NOMO-1 (cell line): ENCODE data around the gene SUV39H2.
A peak's percentile ranks its signal among the peaks of the same experiment; 100 is the strongest.
"Not testable (repeated sequence)": the region's sequence is repeated elsewhere in the genome, so short reads cannot be mapped to it uniquely, and the experiment has no call there.

ENCODE experiments used
- DNase-seq, 2 experiments: peaks; one replicate each; lab custom pipeline; 2025; ENCODE audit not compliant: unreplicated experiment in 2 of 2; lab: John Stamatoyannopoulos, UW

The SUV39H2 gene

DNA sequence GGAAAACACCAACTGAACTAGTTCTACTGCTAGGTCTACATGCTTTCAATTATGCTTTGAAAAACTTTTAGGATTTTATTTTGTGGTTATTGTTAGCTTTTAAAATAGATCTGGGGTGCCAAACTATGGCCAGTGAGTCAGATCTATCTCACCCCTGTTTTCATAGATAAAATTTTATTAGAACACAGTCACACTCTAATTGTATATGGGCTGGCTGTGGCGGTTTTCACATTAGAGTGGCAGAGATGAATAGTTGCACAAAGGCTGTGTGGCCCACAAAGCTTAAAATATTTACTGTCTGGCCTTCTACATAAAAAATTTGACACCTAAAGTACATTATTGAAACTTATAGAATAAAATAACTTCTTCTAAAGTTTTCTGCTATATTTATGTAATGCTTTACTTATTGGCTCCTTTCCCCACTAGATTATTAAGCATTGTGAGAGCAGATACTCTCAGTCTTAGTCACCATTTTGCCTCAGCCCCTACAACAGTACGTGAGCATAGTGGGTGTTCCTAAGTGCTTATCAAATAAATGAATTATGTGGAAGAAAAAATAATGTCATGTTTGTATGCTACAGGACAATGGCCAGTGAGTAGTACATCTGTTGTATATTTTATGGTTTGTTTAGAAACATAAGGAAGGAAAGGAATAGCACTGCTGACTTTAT is 5.4 kb upstream of the SUV39H2 start:
- DNase-seq: no peak

DNA sequence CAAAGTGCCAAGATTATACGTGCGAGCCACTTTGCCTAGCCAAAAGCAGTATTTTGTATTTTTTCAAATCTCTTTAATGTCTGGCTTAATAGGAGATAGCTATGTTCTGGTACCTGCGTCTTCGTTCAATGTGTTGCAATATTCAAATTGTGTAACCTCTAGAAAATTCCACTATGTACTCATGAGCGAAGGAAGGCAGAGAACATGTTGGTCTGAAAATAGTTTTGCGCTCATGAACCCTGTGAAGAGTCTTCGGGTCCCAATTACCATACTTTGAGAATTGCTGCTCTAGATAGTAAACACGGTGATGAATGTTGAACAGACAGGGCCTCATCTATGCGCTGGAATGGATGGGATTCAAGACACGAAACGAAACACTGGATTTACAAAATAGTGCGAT is 2.7 kb upstream of the SUV39H2 start:
- no peak for DNase-seq

DNA sequence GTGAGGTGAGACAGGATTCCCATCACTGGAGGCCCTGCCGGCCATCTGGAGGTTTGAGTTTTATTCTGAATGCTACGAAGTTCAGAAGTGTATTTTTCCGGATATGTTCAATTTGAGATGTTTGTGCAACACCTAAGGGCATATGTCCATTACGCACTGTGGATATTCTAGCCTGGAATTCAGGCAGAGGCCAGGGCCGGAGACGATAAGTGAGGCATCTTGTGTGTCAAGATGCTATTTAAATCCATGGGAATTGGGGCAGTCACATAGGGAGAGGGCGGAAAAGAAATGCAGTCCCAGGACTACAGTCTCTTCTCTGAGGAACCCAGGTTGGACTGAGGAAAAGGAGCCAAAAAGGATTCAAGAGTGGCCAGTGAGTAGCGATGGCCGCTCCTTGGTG is 1.9 kb upstream of the SUV39H2 start:
- DNase-seq: no peak

DNA sequence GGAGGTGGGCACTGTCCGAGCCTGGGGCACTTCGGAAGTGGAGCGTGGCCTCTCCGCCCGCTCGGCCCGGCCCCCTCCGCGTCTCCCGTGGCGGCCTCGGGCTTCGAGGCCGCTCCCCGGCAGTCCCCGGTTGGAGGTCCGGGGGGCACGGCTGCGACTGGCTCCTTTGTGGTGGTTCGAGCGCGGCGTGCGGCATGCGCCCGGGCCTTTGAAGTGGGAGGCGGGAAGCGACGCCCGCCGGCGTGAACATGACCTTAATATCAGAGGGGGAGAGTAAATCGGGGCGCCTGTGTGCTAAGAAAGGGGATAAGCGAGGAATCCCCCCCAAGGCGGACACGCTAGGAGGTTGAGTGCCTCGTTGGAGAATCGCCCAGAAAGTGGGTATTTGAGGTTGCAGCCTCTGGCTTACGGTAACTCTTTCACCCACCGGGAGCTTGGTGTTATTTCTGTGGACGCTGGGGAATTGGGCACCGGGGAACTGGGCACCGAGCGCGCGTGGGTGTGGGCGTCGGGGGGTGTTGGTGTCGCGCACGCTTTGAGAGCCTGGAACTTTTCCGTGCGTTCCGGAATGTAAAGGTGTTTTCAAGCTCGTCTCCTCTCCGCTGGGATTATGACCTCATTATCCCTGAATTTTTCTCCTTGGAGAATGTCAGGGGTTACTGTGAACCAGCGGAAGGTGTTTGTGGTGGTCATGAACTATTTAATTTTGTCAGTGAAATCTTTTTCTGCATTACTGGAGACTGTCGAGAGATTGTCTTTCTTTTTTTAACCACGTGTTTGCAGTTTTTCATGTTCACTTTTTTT is 660 bp downstream of the SUV39H2 start:
- DNase-seq: no peak

DNA sequence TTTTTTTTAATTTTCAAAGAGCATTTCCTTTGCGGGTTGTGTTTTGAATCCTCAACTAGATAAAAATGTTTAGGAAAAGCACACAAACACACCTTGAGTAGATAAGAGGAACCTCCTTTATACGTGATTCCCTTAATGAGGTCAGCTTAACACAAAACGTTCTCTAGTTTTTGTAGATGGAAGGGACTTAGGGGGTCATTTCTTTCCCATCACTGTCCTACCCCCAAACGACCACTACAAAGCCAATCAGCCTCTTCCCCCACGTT is 1.2 kb downstream of the SUV39H2 start:
- DNase-seq: no peak

DNA sequence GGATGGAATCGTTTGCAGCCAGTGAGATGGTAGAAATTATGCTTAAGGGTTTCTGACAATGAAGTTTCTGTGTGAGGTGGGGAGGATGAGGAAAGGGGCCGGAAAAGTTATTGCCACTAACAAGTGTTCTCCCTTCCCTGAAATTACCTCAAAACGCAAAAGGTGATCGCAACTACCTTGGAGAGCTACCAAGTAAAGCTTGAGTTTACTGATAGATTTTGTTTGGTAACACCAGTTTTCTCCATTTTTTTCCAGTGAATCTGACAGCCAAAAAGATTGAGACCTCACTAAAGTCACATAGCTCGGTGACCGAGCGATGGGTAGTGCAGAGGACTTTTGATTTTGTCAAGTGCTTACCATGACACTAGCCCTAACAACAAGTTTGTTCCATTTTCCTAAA is 1.6 kb downstream of the SUV39H2 start:
- no peak for DNase-seq

DNA sequence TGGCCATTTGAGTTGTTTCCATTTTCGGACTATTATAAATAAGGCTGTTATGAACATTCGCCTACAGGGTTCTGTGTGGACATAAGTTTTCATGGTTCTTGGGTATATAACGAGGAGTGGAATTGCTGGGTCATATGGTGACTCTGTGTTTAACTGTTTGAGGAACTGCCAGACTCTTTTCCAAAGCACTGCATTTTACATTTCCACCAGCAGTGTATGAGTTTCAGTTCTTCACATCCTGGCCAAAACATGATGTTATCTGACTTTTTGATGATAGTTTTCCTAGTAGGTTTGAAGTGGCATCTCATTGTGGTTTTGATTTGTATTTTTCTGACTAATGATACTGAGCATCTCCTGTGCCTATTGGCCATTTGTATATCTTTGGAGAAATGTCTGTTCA is 5.4 kb downstream of the SUV39H2 start:
- DNase-seq: no peak

DNA sequence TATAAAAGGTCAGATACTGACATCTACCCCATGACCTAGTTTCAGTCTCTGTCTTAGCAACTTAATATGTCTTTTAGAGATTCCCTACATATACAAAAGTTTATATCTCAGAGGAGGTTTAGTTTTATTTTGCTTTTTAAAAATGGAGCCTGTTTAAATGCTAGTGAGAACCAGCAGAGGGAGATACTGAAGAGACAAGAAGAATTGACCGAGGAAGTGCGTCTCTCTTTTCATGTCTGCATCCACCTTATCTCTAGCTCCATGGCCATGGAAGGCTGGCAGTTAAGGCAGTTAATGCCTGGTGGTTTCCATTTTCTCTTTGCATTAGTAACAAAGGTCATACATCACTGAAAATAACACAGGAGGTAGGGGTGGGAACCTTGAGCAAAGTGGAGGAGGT is 10.7 kb downstream of the SUV39H2 start:
- DNase-seq: peak in 1 of 2 experiments; percentile 8

DNA sequence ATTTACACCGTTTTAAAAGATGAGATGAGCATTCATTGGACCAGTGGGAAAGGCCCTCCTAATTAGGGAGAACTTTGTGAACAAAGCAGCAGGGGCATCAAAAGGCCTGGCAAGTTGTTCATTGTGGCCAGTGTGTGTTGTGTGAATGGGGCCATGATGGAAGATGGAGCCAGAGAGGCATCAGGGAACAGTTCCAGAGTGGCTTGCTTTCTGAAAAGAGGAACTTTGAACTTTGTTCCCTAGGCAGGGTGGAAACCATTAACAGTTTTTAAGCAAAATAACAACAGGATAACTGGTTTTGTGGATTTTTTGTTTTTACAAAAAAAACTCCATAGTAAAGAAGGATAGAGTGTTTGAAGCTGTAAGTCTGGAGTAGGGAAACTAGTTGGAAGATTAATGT is 12.5 kb downstream of the SUV39H2 start:
- no peak for DNase-seq

DNA sequence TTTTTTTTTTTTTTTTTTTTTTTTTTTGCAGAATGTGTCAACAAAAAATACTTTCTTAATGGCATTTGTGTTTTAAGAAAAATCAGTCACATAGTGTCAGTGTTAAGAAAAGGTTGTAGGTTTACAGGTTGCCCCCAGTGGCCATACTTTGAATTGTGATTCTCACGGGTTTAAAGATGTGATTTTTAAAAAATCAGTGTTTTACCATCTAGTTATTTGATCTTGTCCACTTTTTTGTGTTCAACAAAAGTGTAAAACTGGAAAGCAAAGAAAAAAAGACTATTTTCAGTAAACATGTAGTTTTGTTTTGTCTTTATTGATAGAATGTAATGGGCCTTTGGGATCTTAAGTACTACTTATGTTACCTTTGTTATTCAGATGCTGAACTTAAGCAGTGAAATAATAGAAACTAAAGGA is 25.7 kb downstream of the SUV39H2 start:
- no peak for DNase-seq

DNA sequence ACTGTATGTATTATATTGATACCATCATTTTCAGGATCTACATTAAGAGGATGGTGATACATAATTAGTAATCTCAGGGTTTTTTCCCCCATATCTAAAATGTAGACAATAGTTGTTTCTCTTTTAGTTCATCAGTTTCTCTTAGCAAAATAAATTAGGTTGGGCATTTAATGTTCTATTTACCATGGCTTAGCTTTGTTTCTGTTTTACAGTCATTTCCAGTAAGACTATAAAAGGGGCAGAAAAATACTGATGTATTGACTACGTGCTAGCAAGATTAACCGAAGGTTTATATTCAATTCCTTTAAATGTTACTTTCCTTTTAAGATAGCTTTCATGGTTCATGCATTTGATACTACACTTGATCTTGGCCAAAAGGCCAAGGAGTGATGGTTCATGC is 26.2 kb downstream of the SUV39H2 start:
- no peak for DNase-seq

DNA sequence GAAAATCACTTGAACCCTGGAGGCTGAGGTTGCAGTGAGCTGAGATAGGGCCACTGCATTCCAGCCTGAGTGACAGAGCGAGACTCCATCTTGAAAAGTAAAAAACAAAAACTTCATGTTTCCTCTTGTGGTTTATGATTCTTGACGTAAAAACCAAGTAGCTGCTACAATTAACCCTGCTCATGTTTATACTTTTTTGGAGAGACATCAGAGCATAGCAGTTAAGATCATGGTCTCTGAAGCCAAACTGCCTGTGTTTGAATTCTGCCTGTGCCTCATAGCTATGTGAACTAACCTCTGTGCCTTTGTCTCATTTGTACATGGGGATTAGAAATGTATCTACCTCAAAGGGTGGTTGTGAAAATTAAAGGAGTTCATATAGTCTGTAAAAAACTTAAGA is 27.2 kb downstream of the SUV39H2 start:
- no peak for DNase-seq

DNA sequence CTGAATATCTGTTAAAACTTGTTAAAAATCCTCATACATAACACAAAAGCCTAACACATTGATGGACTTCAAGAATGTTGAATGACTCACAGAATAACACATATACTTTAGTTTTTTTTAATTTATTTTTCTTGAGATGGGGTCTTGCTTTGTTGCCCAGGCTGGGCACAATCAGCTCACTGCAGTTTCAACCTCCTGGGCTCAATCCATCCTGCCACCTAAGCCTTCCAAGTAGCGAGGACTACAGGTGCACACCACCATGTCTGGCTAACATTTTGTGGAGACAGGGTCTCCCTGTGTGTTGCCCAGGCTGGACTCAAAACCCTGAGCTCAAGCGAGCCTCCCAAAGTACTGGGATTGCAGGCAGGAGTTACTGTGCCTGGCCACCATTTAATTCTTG is 28.1 kb downstream of the SUV39H2 start:
- DNase-seq: no peak

DNA sequence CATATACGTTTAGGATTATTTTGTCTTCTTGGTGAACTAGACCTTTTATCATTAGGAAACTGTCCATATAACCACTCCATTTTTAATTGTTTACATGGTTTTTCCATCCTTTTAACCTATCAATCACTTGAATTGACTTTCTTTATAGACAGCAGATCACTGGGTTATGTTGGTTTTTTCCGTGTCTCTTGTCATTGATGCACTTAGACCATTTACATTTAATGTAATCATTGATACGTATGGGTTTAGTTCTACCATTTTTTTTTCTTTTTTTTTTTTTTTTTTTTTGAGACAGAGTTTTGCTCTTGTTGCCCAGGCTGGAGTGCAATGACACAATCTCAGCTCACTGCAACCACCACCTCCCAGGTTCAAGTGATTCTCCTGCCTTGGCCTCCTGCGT is 28.9 kb downstream of the SUV39H2 start:
- not testable (repeated sequence) for DNase-seq

DNA sequence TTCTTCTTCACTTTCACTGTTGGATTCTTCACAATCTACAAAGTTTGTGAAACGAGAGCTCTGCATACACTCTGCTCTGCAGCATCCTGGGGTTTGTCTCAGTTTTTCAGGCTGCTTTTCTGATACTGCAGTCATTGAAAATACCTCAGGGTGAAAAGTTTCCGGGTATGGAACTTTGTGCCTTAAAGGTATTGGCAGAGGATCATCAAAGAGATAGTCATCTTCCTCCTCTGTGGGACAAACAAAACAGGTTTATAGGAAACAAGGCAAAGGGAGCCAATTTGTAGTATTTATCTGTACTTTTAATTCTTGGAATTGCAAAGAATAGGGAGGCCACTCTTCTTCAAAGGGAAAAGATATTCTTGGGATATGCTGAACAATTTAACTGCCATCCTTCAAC is 30.4 kb downstream of the SUV39H2 start:
- DNase-seq: no peak

DNA sequence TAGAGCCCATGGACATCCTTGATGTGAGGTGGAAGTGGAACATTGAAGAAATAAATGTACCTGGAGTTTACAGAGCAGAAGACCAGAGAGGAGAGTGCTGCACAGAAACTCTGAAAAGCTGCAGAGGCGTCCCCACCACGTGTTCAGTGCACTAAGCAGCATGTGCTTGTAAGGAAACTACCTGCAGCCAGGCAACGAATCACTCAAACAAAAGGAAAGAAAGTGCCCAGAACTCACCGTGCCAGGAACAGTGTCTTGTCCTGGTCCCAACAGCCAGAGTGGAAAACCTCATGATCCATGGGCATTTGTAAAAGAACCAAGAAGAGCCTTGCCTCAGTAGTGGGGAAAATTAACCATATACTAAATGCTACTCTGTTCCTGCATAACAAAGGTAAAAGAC is 32.3 kb downstream of the SUV39H2 start:
- DNase-seq: no peak

DNA sequence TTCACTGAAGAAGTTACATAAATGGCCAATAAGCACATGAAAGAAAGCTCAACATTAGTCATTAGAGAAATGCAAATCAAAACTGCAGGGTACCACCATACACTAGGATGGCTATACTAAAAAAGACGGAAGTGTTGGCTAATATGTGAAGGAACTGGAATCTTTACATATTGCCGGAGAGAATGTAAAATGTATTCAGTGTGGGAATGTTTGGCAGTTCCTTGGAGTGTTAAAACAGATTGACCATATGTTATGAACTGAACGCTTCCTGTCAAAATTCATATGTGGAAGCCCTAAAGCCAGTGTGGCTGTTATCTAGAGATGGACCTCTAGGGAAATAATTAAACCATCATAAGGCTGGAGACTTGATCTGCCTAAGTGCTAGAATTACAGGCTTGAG is 33.1 kb downstream of the SUV39H2 start:
- DNase-seq: no peak

DNA sequence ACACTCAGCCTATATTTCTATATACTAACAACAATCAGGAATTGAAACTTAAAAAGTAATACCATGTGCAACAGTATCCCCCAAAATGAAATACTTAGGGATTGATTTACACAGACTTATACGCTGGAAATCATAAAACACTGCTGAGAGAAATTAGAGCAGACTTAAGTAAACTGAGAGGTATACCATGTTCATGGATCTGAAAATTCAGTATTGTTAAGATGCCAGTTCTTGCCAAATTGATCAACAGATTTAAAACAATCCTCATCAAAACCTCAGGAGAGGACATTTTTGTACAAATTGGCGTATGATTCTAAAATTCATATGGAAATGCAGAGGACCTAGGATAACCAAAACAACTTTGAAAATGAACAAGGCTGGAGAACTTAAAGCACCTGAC is 37.9 kb downstream of the SUV39H2 start:
- no peak for DNase-seq

DNA sequence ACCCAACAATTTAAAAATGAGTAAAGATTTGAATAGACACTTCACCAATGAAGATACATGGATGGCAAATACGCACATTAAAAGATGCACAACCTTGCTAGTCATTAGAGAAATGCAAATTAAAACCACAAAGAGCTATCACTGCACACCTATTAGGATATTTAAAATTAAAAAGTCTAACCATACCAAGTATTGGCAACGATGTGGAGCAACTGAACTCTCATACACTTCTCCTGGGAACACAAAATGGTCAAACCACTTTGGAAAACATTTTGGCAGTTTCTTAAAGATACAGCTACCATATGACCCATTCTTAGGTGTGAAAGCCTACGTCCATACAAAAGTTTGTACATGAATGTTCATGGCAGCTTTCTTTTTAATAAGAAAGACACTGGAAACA is 39.2 kb downstream of the SUV39H2 start:
- no peak for DNase-seq

DNA sequence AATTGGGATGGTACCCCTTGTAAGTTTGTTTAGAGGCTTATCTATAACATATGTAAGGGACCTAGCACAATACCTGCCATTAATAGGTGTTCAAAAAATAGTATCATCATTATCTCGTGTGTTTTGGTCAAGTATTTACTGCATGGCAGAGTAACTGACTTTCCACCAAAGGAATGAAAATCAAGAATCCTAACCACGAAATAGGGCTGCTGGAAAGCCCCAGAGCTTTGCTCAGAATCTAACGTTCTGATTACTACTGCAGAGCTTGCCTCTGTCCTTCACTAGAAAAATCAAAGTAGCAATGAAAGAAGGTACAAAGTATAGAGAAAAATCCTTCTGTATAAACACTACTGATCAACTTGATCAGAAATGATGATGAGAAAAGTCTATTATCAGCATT is 40.3 kb downstream of the SUV39H2 start:
- DNase-seq: no peak

DNA sequence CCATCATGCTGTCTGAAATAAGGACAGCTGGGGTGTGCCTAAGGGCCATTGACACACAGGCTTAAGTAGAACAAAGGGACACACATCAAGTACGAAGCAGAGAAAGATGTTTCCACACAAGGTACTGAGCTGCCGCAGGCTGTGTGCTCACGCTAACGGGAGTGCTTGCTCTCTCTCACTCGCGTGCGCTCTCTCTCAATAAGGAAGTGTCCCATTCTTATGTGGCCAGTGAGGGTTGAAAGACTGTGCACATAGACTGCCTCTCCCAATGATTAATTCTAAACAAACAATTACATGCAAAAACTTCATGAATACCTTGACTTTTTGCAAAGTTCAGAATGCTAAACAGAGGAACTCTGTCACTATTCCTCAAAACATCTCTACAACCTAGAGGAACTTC is 45.3 kb downstream of the SUV39H2 start:
- DNase-seq: no peak

DNA sequence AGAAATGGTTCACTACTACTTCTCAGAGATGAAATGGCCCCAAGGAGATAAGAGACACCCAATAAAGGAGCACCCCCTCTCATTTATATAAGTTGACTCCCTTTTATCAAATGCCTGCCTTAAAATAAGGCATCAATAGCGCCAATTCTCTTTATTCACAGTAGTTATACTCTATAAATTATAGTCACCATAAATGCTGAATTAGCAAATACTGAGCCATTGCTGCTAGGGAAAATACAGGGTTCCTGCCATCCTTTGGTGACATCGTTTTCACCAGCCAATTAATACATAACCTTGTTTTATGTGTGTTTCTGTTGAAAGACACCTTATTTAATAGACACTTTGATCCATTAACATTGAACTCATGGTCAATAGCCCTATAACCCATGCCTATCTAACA is 46.6 kb downstream of the SUV39H2 start:
- no peak for DNase-seq

DNA sequence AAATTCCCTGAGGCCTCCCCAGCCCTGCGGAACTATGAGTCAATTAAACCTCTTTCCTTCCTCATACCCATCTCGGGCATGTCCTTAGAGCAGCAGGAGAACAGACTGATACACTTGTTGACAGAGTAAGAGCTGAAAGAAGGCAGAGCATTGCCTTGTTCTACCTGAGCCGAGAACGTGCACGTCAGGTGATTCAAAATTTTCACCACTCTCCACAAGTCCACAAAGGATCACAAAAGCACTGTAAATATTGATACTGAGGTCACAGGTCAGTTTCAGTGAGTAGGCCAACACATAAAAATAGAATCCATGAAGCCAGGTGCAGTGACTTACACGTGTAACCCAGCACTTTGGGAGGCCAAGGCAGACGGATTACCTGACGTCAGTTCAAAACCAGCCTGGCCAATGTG is 47.4 kb downstream of the SUV39H2 start:
- no peak for DNase-seq
